Activated naive CD8-positive, alpha-beta T cell treated with anti-CD3 and anti-CD28 coated beads, Interleukin-2, amount 50 U/mL, for 16 hours (primary cell): ENCODE data around the gene ADARB2.
"Not testable (repeated sequence)": the region's sequence is repeated elsewhere in the genome, so short reads cannot be mapped to it uniquely, and the experiment has no call there.

Source experiments
- DNase-seq: peaks from one replicate; pipeline ENCODE4 v3.0.0-alpha.2; 2020; ENCODE audit warnings: low read depth, low spot score

ADARB2 gene

DNA sequence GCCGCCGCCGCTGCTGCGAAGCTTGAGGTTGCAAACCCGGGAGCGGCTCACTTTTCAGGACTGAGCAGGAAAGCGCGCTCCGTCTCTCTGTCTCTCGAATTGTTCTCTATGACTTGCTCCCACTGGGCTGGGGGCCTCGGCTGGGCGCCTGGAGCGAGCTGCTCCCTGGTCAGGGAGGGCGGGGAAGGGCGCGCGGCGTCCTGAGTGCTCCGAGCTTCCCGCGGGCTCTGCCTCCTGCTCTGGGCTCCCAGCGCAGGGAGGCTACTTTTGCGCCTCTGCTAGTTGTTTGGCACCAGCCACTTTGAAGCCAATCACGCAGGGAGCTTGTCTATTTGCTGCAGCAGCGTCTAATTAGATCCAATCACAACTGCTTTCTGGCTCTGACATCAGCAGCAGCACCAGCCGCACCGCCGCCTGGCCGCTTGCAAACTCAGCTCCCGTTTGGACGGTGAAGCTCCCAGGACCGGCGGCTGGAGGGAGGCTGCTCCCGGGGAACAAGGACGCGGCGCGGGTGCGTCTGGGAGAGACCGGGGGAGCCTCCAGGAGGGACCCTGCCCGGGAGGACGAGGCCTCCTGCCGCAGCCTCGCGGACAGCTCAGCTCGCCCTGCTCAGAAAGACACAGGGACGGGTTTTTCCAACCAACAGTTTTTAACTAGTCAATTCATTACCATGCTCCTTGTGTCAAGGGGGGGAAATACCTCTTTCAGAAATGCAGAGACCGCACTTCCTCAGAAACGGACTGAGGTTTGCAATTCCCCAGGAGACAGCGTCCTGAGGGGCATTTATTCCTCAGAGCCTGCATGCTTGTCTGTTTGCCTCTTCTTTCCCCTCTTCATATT lies at the start of gene ADARB2:
ADARB2 (minus strand) TSS at position 304 of the 840 bp plus-strand sequence.
- no peak for DNase-seq

- DNase-seq: no peak
Observed at GRCh38 chr10:1785835-1786234, 48.5 kb upstream of the ADARB2 start.

- no peak for DNase-seq
Observed at GRCh38 chr10:1782841-1783240, 45.5 kb upstream of the ADARB2 start.

GRCh38 chr10:1779796-1780195 lies 42.5 kb upstream of the ADARB2 start:
- no peak for DNase-seq

DNA sequence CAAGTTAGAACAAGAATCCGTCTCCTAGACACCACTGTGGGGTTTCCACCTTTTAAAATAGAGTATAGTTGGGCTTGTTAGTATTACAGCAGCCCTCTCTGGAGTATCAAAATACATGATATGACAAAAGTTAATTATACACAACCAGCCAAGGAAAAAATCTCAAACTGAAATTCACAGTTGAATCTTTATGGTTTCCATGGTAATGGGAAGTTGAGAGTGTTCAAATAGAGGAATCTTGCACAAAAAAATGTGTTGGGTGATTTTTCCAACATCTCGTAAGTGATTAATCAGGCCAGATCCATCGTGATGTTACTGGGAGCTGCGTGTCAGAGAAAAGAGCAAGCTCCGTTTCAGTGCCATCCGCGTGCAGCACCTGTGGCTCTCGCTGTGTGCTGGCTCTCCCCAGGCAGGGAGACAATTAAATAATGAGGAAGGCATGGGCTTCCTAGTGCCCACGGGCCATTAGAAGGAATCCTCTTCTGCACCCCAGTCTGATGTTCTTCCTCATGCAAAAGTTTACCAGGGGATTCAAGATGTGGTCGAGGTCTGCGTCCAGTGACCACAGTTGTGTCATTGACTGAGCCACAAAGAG lies 41.1 kb upstream of the ADARB2 start:
- DNase-seq: no peak

- no peak for DNase-seq
Observed at GRCh38 chr10:1776127-1776662, 38.9 kb upstream of the ADARB2 start.

DNA sequence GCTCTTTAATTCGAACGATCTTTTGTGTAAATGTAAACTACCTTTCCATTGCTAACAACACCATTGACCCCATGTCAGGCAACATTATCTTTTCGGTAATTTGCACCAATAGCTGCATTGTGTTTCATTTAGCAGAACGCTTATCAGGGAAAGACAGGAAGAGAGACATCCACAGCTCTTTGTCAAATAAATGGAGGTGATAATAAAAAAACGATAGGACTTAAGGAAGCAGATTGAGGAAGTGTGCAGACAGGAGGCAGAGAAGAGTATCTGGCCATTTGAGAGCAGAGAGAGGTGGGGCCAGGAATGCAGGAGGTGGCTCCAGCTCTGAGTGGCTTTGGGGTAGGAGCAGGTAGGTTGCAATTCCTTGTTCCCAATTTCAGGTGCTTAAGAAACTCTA lies 37.5 kb upstream of the ADARB2 start:
- no peak for DNase-seq

DNA sequence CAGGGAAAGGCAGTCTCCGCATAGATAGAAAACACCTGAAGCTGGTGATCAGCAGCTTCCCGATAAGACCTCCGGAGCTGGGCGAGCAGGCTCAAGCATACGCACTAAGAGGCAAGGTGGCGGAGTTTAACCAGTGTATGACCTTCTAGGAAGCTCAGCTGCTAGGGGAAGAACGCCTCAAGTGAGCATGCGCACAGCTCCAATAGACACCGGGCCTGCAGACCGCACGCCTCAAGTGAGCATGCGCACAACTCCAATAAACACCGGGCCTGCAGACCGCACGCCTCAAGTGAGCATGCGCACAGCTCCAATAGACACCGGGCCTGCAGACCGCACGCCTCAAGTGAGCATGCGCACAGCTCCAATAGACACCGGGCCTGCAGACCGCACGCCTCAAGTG lies 35.9 kb upstream of the ADARB2 start:
- DNase-seq: not testable (repeated sequence)

DNA sequence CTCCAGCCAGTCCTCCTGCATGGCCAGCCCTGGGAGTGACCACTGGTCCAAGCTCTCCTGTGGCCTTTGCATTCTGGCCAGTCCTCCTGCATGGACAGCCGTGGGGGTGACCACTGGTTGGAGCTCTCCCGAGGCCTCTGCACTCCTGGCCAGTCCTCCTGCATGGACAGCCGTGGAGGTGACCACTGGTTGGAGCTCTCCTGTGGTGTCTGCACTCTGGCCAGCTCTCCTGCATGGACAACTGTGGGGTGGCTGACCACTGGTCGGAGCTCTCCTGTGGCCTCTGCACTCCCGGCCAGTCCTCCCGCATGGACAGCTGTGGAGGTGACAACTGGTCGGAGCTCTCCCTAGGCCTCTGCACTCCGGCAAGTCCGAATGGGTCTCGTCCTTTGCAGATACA lies 28.7 kb upstream of the ADARB2 start:
- DNase-seq: no peak

- no peak for DNase-seq
Observed at GRCh38 chr10:1762076-1762475, 24.8 kb upstream of the ADARB2 start.

- no peak for DNase-seq
Observed at GRCh38 chr10:1754506-1755153, 17.3 kb upstream of the ADARB2 start.

DNA sequence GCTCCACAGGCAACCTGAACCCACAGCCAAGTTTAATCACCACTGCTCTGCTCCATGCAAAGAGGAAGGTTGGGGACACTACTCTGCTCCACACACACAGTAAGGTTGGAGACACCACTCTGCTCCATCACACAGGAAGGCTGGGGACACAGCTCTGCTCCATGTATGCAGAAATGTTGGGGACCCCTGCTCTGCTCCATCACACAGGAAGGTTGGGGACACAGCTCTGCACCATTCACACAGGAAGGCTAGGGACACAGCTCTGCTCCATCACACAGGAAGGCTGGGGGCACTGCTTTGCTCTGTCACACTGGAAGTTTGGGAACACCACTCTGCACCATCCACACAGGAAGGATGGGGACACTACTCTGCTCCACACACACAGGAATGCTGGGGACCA lies 14.8 kb upstream of the ADARB2 start:
- no peak for DNase-seq

- DNase-seq: no peak
Observed at GRCh38 chr10:1747590-1748157, 10.3 kb upstream of the ADARB2 start.

DNA sequence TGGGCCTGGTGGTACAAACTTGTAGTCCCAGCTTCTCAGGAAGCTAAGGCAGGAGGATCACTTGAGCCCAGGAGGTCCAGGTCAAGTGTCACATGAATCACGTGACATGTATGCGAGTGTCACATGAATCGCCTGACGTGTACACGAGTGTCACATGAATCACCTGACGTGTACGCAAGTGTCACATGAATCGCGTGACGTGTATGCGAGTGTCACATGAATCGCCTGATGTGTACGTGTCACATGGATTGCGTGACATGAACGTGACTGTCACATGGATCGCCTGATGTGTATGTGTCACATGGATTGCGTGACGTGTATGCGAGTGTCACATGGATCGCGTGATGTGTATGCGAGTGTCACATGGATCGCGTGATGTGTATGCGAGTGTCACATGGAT lies 9.5 kb upstream of the ADARB2 start:
- no peak for DNase-seq

- DNase-seq: no peak
Observed at GRCh38 chr10:1745780-1746456, 8.6 kb upstream of the ADARB2 start.

DNA sequence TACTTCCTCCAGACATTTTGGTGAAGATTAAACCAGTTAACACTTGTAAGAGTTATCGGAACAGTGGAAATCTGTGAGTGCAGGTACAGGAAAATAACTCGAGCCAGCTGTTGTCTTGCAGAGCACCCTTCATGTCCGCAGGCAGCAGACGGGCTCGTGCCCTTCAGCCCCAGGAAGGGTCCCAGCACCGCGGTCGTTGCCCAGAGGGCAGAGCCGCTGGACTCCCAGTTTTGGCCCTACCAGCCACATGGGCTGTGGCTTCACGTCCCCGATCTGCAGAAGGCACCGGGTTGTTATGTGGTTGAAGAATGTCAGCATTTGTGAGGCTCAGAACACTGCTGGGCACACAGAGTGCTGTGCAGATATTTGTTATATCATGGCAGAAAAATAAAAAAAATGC lies 7.2 kb upstream of the ADARB2 start:
- DNase-seq: no peak

- DNase-seq: no peak
Observed at GRCh38 chr10:1743141-1743540, 5.8 kb upstream of the ADARB2 start.

DNA sequence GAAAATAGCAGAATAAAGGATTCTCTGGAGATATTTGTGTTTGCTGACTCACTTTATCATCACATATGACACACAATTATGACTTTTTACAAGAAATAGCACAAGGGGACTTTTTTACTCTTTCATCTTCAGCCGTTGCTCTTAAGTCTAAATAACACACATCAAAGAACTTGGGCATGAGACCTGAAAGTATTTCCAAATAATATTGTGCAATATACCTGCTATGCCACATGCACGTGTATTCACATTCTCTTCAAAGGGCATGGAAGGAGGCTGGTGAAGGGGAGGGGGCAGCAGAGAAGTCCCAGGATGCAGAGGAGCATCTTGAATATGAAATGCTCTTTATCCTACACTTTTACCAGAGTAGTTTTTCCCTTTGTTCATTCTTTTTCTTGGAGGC lies 4.1 kb upstream of the ADARB2 start:
- DNase-seq: no peak

GRCh38 chr10:1739751-1740150 lies 2.4 kb upstream of the ADARB2 start:
- no peak for DNase-seq

DNA sequence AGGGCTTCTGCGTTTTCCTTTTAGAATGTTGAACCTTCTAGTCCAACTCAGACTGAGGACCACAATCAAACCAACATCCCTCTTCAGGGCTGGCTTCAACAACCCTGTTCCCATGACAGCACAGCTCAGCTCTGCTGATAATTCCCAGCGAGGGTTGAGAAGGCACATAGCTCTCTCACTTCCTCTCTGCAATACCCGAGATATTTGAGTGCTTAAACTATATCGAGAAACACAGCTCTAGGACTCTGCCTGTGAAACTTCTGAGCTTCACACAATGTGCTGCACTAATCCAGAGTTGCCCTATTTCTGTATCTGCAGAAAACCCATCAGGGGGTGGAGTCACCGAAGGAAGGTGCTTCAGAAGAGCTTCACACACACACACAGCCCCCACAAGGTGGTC lies 1.6 kb upstream of the ADARB2 start:
- no peak for DNase-seq

DNA sequence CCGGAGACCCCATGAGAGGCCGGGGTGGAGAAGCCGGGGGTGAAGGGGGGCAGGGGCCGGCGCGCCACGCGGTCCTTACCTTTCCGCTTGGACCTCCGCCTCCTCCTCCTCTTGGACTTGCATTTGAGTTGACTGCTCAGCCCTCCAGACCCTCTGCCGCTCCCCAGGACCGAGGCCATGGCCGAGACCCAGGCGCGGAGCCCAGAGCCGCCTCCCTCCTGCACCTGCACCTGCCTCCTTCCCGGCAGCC lies 428 bp downstream of the ADARB2 start:
- no peak for DNase-seq
